ENCODE measurements around the gene ANKRD29.

The ANKRD29 gene

GRCh38 chr18:23662309-23663263, at the start of gene ANKRD29:
Gene ANKRD29 (minus strand): TSS chr18:23662911. CDS start chr18:23662730, 181 bp downstream.
- no peak for TF ChIP-seq CTCF (IDR thresholded peaks at IDR 0.05; ENCODE audit: low read depth, low read length, missing control alignments)
- DNase-seq (ENCODE audit: extremely low read depth, low read depth) = no peak
- peak within 1 kb of the TSS; percentile 52 for H3K4me3 ChIP-seq (replicated peaks; ENCODE audit: low read depth, low read length)

GRCh38 chr18:23712445-23712844, 49.7 kb upstream of the ANKRD29 start:
- no peak overlapping the region for H3K4me3 ChIP-seq (replicated peaks; ENCODE audit: low read depth, low read length)
- no peak for TF ChIP-seq CTCF (IDR thresholded peaks at IDR 0.05; ENCODE audit: low read depth, low read length, missing control alignments)
- DNase-seq (ENCODE audit: extremely low read depth, low read depth) = no peak

GRCh38 chr18:23711426-23711825, 48.7 kb upstream of the ANKRD29 start:
- no peak overlapping the region for H3K4me3 ChIP-seq (replicated peaks; ENCODE audit: low read depth, low read length)
- TF ChIP-seq CTCF (IDR thresholded peaks at IDR 0.05; ENCODE audit: low read depth, low read length, missing control alignments) = no peak
- no peak for DNase-seq (ENCODE audit: extremely low read depth, low read depth)

- DNase-seq (ENCODE audit: extremely low read depth, low read depth) = no peak
- no peak overlapping the region for H3K4me3 ChIP-seq (replicated peaks; ENCODE audit: low read depth, low read length)
- TF ChIP-seq CTCF (IDR thresholded peaks at IDR 0.05; ENCODE audit: low read depth, low read length, missing control alignments) = no peak
Observed at GRCh38 chr18:23710946-23711345, 48.2 kb upstream of the ANKRD29 start.

- no peak for DNase-seq (ENCODE audit: extremely low read depth, low read depth)
- no peak overlapping the region for H3K4me3 ChIP-seq (replicated peaks; ENCODE audit: low read depth, low read length)
- TF ChIP-seq CTCF (IDR thresholded peaks at IDR 0.05; ENCODE audit: low read depth, low read length, missing control alignments) = no peak
Observed at GRCh38 chr18:23710068-23710527, 47.4 kb upstream of the ANKRD29 start.

GRCh38 chr18:23706971-23707640, 44.4 kb upstream of the ANKRD29 start:
- DNase-seq (ENCODE audit: extremely low read depth, low read depth) = no peak
- H3K4me3 ChIP-seq (replicated peaks; ENCODE audit: low read depth, low read length) = no peak overlapping the region
- TF ChIP-seq CTCF (IDR thresholded peaks at IDR 0.05; ENCODE audit: low read depth, low read length, missing control alignments) = no peak
